ENCODE measurements around the gene AKAP8. TPM values are rescaled to one million over a fixed set of nuclear protein-coding genes. Genes with fewer than 3 reads are reported as not detected.
A peak's percentile ranks its signal among the peaks of the same experiment; 100 is the strongest.
"Not testable (repeated sequence)": the region's sequence is repeated elsewhere in the genome, so short reads cannot be mapped to it uniquely, and the experiment has no call there.

The AKAP8 gene
- total RNA-seq, 2 donors from 2014 or later, result 18.7 to 54.9 TPM

DNA sequence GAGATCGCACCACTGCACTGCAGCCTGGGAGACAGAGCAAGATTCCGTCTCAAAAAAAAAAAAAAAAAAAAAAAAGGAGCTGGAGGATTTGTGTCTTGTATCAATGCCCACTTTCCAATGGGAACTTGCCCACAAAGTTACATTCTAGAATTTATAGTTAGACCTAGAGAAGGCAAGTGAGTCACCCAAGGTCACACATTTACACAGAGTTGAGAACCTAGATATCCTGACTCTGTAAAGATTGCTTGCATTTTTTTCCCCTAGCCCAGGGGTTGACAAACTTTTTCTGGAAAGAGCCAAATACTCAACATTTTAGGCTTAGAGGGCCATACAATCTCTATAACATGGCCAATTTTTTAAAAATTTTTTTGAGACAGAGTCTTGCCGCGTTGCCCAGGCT, 39.5 kb downstream of the AKAP8 start:
- TF ChIP-seq, protein P1, sequence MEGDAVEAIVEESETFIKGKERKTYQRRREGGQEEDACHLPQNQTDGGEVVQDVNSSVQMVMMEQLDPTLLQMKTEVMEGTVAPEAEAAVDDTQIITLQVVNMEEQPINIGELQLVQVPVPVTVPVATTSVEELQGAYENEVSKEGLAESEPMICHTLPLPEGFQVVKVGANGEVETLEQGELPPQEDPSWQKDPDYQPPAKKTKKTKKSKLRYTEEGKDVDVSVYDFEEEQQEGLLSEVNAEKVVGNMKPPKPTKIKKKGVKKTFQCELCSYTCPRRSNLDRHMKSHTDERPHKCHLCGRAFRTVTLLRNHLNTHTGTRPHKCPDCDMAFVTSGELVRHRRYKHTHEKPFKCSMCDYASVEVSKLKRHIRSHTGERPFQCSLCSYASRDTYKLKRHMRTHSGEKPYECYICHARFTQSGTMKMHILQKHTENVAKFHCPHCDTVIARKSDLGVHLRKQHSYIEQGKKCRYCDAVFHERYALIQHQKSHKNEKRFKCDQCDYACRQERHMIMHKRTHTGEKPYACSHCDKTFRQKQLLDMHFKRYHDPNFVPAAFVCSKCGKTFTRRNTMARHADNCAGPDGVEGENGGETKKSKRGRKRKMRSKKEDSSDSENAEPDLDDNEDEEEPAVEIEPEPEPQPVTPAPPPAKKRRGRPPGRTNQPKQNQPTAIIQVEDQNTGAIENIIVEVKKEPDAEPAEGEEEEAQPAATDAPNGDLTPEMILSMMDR (IDR thresholded peaks at IDR 0.05), result no peak
- ATAC-seq (ENCODE audit: insufficient number of reproducible peaks, low FRiP score, low read depth), result no peak
- Histone ChIP-seq H3K27me3 (replicated peaks; ENCODE audit: insufficient read depth) (no peaks in the 10 kb centered on the region), H3K4me1 (ENCODE audit: control insufficient read depth in 1 of 2, low read depth in 2 of 2) (peaks cover 15 to 26% of the 10 kb centered on the region in 2 donors), H3K36me3 (no peaks in the 10 kb centered on the region), H3K9me3 (no peaks in the 10 kb centered on the region), H3K27ac (no peak overlapping the region), H3K4me3 (no peak overlapping the region)
- no peak for DNase-seq (ENCODE audit: low spot score)

DNA sequence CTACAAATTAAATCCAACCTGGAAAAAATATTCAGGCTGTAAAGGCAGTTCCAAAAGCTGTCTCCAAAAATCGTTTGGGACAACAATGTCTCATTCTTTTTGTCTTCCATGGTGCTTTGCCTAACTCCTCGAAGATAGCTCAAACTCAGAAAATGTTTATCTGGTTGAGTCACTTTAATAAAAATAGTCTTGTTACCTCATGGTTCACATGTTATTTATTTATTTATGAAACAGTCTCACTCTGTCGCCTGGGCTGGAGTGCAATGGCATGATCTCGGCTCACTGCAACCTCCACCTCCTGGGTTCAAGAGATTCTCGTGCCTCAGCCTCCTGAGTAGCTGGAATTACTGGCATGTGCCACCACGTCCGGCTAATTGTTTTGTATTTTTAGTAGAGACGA, 42.4 kb downstream of the AKAP8 start:
- DNase-seq (ENCODE audit: low spot score) (no peak), ATAC-seq (ENCODE audit: insufficient number of reproducible peaks, low FRiP score, low read depth) (peak; percentile 70)
- Histone ChIP-seq H3K4me3 (peak overlapping the region; percentile 12), H3K27me3 (replicated peaks; ENCODE audit: insufficient read depth) (no peaks in the 10 kb centered on the region), H3K9me3 (no peaks in the 10 kb centered on the region), H3K27ac (peak overlapping the region; percentile 71 to 89), H3K4me1 (ENCODE audit: control insufficient read depth in 1 of 2, low read depth in 2 of 2) (peaks cover 23 to 41% of the 10 kb centered on the region in 2 donors), H3K36me3 (no peaks in the 10 kb centered on the region)
- TF ChIP-seq, protein P1 (IDR thresholded peaks at IDR 0.05), result no peak

DNA sequence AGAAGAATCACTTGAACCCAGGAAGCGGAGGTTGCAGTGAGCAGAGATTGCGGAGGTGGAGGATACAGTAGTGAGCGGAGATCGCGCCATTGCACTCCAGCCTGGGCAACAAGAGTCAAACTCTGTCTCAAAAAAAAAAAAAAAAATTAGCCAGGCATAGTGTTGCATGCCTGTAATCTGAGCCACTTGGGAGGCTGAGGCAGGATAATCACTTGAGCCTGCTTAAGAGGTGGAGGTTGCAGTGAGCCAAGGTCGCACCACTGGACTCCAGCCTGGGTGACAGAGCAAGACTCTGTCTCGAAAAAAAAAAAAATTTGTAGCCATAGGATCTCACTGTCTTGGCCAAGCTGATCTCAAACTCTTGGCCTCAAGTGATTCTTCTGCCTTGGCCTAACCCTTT, 43.6 kb downstream of the AKAP8 start:
- not testable (repeated sequence) for H3K36me3 ChIP-seq; H3K4me3 ChIP-seq; H3K27me3 ChIP-seq (replicated peaks; ENCODE audit: insufficient read depth); H3K9me3 ChIP-seq; DNase-seq (ENCODE audit: low spot score); ATAC-seq (ENCODE audit: insufficient number of reproducible peaks, low FRiP score, low read depth)
- Histone ChIP-seq H3K27ac (peak overlapping the region in 1 of 2 donors; percentile 89), H3K4me1 (ENCODE audit: control insufficient read depth in 1 of 2, low read depth in 2 of 2) (peaks cover 23 to 41% of the 10 kb centered on the region in 2 donors)

DNA sequence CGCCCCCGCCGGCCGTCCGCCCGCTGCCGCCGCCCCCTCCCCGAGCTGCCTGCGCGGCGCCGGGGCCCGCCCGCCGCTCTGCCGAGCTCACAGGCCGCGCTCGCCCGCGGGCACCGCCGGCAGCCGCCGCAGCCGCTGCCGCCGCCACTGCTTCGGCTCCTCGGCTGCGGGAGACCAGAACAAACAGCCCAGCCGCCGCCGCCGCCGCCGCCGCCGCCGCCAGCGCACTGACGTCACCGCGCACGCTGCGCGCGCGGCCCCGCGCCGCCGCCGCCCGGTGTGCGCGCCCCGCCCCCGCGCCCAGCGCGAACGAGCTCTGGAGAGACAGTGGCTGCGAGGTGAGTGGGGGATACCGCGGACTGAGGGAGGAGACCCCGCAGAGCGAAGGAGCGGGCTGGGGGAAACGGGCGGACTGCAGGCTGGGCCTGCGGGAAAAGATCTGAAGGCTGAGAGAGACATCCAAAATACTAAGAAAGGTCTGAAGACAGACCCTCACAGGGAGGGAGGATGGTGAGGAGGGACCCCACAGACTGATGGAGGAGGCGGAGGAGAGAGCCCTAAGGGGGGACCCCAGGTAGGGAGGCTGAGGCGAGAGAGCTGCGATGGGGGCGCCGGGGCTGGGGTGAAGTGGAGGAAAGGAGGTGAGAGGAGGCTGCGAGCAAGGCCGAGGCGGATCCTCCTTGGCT, 47.1 kb downstream of the AKAP8 start, which contains the start of gene BRD4:
Gene BRD4, minus strand, starts transcription at position 229 of the 686 bp plus-strand sequence. CDS start 59,440 bp downstream, outside the sequence.
- no peaks in the 10 kb centered on the region for H3K36me3 ChIP-seq
- peak; percentile 52 for ATAC-seq (ENCODE audit: insufficient number of reproducible peaks, low FRiP score, low read depth)
- DNase-seq (ENCODE audit: low spot score), result no peak
- H3K9me3 ChIP-seq, result no peaks in the 10 kb centered on the region
- H3K4me3 ChIP-seq, result peak within 1 kb of the TSS; percentile 97
- H3K4me1 ChIP-seq (ENCODE audit: control insufficient read depth in 1 of 2, low read depth in 2 of 2), result peaks cover 49 to 71% of the 10 kb centered on the region in 2 donors
- peak within 1 kb of the TSS; percentile 91 to 95 for H3K27ac ChIP-seq
- no peaks in the 10 kb centered on the region for H3K27me3 ChIP-seq (replicated peaks; ENCODE audit: insufficient read depth)
- TF ChIP-seq, protein P1 (IDR thresholded peaks at IDR 0.05), result no peak

DNA sequence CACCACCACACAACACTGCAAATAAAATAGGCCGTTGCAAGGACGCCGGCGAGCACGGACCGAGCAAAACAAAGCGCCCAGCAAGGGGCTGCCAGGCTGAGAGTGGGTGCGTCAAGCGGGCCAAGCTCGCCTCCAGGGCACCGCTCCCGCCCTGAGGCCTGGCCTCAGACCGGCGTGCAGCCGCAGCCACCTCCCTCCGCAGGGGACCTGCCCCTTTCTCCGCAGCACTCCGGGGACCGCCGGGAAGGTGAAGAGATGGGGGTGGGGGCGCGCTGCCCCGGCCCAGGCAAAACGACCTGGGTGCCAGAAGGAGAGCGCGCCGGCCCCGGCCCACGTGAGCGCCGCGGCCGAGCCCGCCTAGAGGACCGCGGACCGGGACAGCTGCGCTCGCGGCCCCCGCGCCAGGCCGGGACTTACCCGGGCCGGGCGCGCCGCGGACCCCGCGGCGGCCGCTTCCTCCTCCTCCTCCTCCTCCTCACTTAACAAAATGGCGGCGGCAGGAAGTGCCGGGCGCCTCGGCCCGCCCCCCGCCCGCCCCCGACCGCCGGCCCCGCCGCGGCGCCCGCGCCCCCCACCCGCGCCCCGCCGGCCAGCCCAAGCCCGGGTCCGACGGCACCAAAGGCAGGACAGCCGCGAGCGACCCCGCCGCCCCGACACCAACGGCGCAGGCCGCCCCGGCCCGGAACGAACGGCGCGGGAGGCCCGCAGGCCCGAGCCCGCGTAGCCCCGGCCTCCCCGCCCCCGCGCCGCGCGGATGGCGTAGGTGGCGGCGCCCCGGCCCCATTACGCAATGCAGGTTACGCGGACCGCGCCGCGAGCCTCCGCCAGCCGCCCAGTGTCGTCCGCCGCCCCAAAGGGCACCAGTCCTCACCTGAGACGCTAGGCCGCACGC, 47.9 kb downstream of the AKAP8 start:
- H3K4me3 ChIP-seq, result peak overlapping the region; percentile 97
- peak; percentile 33 for ATAC-seq (ENCODE audit: insufficient number of reproducible peaks, low FRiP score, low read depth)
- H3K27me3 ChIP-seq (replicated peaks; ENCODE audit: insufficient read depth), result no peaks in the 10 kb centered on the region
- H3K36me3 ChIP-seq, result no peaks in the 10 kb centered on the region
- H3K9me3 ChIP-seq, result no peaks in the 10 kb centered on the region
- no peak for DNase-seq (ENCODE audit: low spot score)
- H3K4me1 ChIP-seq (ENCODE audit: control insufficient read depth in 1 of 2, low read depth in 2 of 2), result peaks cover 53 to 72% of the 10 kb centered on the region in 2 donors
- TF ChIP-seq, protein P1 (IDR thresholded peaks at IDR 0.05), result no peak
- H3K27ac ChIP-seq, result peak overlapping the region; percentile 91 to 95
